K562 (cell line): ENCODE measurements around the gene SYT1. TPM values are rescaled to one million over a fixed set of nuclear protein-coding genes. Genes with fewer than 3 reads are reported as not detected.

Experiments used
- ATAC-seq: fragments of 200-7000 bp; cut with Tn5 transposase; 3 replicates; pipeline ENCODE4 v1.9.1; 2020; ENCODE audit warnings: moderate library complexity
- BruUV-seq: library from RNA; stranded (reverse); fragments of 400-500 nt; replicated peaks from 2 replicates; lab custom pipeline; 2021; lab: Mats Ljungman, UMichigan
- CTCF ChIA-PET: fragments of 300-600 bp; formaldehyde crosslinking; extraction: SDS; loops from one replicate; lab custom pipeline; 2021; ENCODE audit warnings: low intra/inter-chr PET ratio; lab: Yijun Ruan, JAX
- POLR2A ChIA-PET: fragments of 300-600, 350-650 bp; sonication (Branson Sonifier 250); formaldehyde crosslinking; extraction: SDS; loops from one replicate; lab custom pipeline; 2021; ENCODE audit warnings: antibody characterized with exemption, inconsistent platforms; lab: Yijun Ruan, JAX
- DNase-seq, 4 experiments: peaks; one replicate each; pipeline versions ENCODE4 v3.0.0 to v3.0.0-alpha.2; 2011 to 2018; ENCODE audit warnings: low spot score in 3 of 4, mixed read lengths in 3 of 4; ENCODE audit errors: extremely low read depth in 1 of 4
- FAIRE-seq: peaks from 2 replicates; lab custom pipeline; 2011; peaks lifted over from hg19 to GRCh38; lab: Jason Lieb, UNC
- H2AFZ ChIP-seq: 2 replicates; pipeline ENCODE4 v1.6.0; 2011; ENCODE audit warnings: low read depth, low read length, control low read depth, inconsistent platforms
- H3K27ac ChIP-seq: fragments of 200-600 bp; 3 replicates; pipeline ENCODE4 v1.8.0; 2011; ENCODE audit warnings: low read depth, mild to moderate bottlenecking, control low read depth, inconsistent platforms, low read length, moderate library complexity, mixed read lengths; ENCODE audit errors: extremely low read depth
- H3K27me3 ChIP-seq, 2 experiments: fragments of 300-600 bp in 1 of 2; 2 replicates in 1 of 2; 3 replicates in 1 of 2; pipeline versions ENCODE4 v1.6.0 to v1.8.0; 2011; ENCODE audit warnings: inconsistent platforms in 2 of 2, low read length in 2 of 2, mild to moderate bottlenecking in 1 of 2, mixed read lengths in 1 of 2, moderate library complexity in 1 of 2; ENCODE audit not compliant: control insufficient read depth in 2 of 2, insufficient read depth in 2 of 2
- H3K36me3 ChIP-seq: fragments of 300-600 bp; 3 replicates; pipeline ENCODE4 v1.8.0; 2011; ENCODE audit warnings: mild to moderate bottlenecking, low read length, inconsistent platforms; ENCODE audit not compliant: control insufficient read depth, insufficient read depth
- H3K4me1 ChIP-seq, 2 experiments: fragments of 200-600 bp in 1 of 2; replicated peaks in 1 of 2; 2 replicates in 1 of 2; 3 replicates in 1 of 2; pipeline versions ENCODE4 v1.5.1 to v1.8.0; 2011; ENCODE audit warnings: inconsistent platforms in 2 of 2, low read length in 2 of 2, mild to moderate bottlenecking in 1 of 2, mixed read lengths in 1 of 2, moderate library complexity in 1 of 2; ENCODE audit not compliant: control insufficient read depth in 2 of 2, insufficient read depth in 2 of 2
- H3K4me2 ChIP-seq: 2 replicates; pipeline ENCODE4 v1.6.1; 2011; ENCODE audit warnings: low read length, control low read depth, inconsistent platforms, mixed read lengths; ENCODE audit not compliant: insufficient read depth
- H3K4me3 ChIP-seq: fragments of 200-600 bp; sonication (generic), shearing (Covaris generic); 2 replicates; pipeline ENCODE4 v1.5.1; 2016; ENCODE audit warnings: control low read depth, inconsistent platforms
- H3K79me2 ChIP-seq: fragments of 200-600 bp; 3 replicates; pipeline ENCODE4 v1.8.0; 2011; ENCODE audit warnings: low read length, inconsistent platforms; ENCODE audit not compliant: control insufficient read depth, insufficient read depth
- H3K9ac ChIP-seq, 2 experiments: 2 replicates each; pipeline versions ENCODE4 v1.6.0 to v1.6.1; 2011; ENCODE audit warnings: low read depth in 2 of 2, low read length in 2 of 2, control low read depth in 1 of 2, inconsistent platforms in 1 of 2, mild to moderate bottlenecking in 1 of 2, mixed read lengths in 1 of 2; ENCODE audit not compliant: insufficient read depth in 1 of 2
- H3K9me1 ChIP-seq: one replicate; pipeline ENCODE4 v1.6.0; 2011; ENCODE audit warnings: inconsistent platforms, mild to moderate bottlenecking, low read length, moderate library complexity; ENCODE audit not compliant: control insufficient read depth, insufficient read depth
- H3K9me3 ChIP-seq: replicated peaks from 2 replicates; pipeline ENCODE4 v1.5.1; 2011; ENCODE audit warnings: low read depth, low read length, inconsistent platforms; ENCODE audit not compliant: control insufficient read depth, insufficient read depth
- H4K20me1 ChIP-seq: replicated peaks from 2 replicates; pipeline ENCODE4 v1.6.1; 2011; ENCODE audit warnings: low read length, inconsistent platforms, mixed read lengths; ENCODE audit not compliant: control insufficient read depth, insufficient read depth
- BRF2 ChIP-seq: IDR thresholded peaks from 3 replicates; pipeline ENCODE4 v1.6.1; 2011; ENCODE audit warnings: borderline replicate concordance, mild to moderate bottlenecking; ENCODE audit not compliant: insufficient read length, insufficient read depth
- CTBP1 ChIP-seq: fragments of 450-650 bp; IDR thresholded peaks from 2 replicates; pipeline ENCODE4 v1.6.1; 2016; ENCODE audit warnings: borderline replicate concordance
- DACH1 ChIP-seq: fragments of 450-650 bp; IDR thresholded peaks from 2 replicates; pipeline ENCODE4 v1.6.1; 2018; ENCODE audit not compliant: partially characterized antibody
- EP300 ChIP-seq: IDR thresholded peaks from 2 replicates; pipeline ENCODE4 v1.6.1; 2012; ENCODE audit warnings: low read length, improper control_type of control experiment
- IFI16 ChIP-seq: fragments of 250-450 bp; sonication (Bioruptor Pico); IDR thresholded peaks from 2 replicates; pipeline ENCODE4 v2.1.2; 2022; ENCODE audit warnings: mild to moderate bottlenecking, inconsistent platforms
- LCOR ChIP-seq: sonication (generic); formaldehyde crosslinking; IDR thresholded peaks from 2 replicates; pipeline ENCODE4 v1.8.0; 2022; ENCODE audit warnings: mild to moderate bottlenecking, missing genetic modification reagents
- MAFG ChIP-seq: fragments of 450-650 bp; conservative IDR thresholded peaks from 2 replicates; pipeline ENCODE4 v1.6.1; 2016; ENCODE audit warnings: missing genetic modification characterization, missing compliant biosample characterization
- MYC ChIP-seq, 2 experiments: fragments of 250-450 bp in 1 of 2; sonication (Bioruptor Pico) in 1 of 2; IDR thresholded peaks; 2 replicates each; pipeline versions ENCODE4 v1.5.1 to v1.6.1; 2012 to 2021; ENCODE audit warnings: low read depth in 2 of 2, borderline replicate concordance in 1 of 2, improper control_type of control experiment in 1 of 2, low read length in 1 of 2, mild to moderate bottlenecking in 1 of 2, moderate library complexity in 1 of 2
- NFE2L1 ChIP-seq: fragments of 450-650 bp; IDR thresholded peaks from 2 replicates; pipeline ENCODE4 v1.6.1; 2016; ENCODE audit warnings: missing genetic modification characterization, low read depth, mild to moderate bottlenecking, missing compliant biosample characterization, moderate library complexity, borderline replicate concordance
- SMARCB1 ChIP-seq: IDR thresholded peaks from 2 replicates; pipeline ENCODE4 v1.6.1; 2011; ENCODE audit warnings: improper control_type of control experiment, low read depth; ENCODE audit not compliant: insufficient read length
- TEAD2 ChIP-seq: fragments of 450-650 bp; IDR thresholded peaks from 2 replicates; pipeline ENCODE4 v1.6.1; 2016; ENCODE audit warnings: missing genetic modification characterization, control low read depth, missing compliant biosample characterization
- ZC3H11A ChIP-seq: IDR thresholded peaks from 2 replicates; pipeline ENCODE4 v1.6.1; 2012; ENCODE audit warnings: low read depth, low read length, improper control_type of control experiment
- ZKSCAN3 ChIP-seq: fragments of 250-450 bp; sonication (Bioruptor Pico); IDR thresholded peaks from 2 replicates; pipeline ENCODE4 v1.4.0; 2020
- WGBS: fragments of 100-300 bp; shearing (Covaris generic); methylation state at CpG from one replicate; pipeline ENCODE4 v1.1.6; 2016; ENCODE audit warnings: low coverage, mixed read lengths; ENCODE audit not compliant: insufficient coverage; ENCODE audit errors: missing lambda C conversion rate; 5-methylcytosine and 5-hydroxymethylcytosine counted together
- in situ Hi-C: fragments of 300-500 bp; cut with MboI; formaldehyde crosslinking; loops from 4 replicates; pipeline ENCODE4 v1.15.0; 2018; ENCODE audit warnings: inconsistent platforms, mixed read lengths
- intact Hi-C: fragments of 100-400 bp; cut with micrococcal nuclease; formaldehyde crosslinking; loops from 2 replicates; pipeline ENCODE4 v1.14.2; 2022
- polyA plus RNA-seq, 8 experiments: library from polyadenylated mRNA; depleted of rRNA in 4 of 8; stranded (reverse) in 5 of 8; unstranded in 3 of 8; fragments of >200 nt; fragmentation: Nextera tagmentation in 2 of 8; fragmentation: Illumina TruSeq in 1 of 8; extraction: Ambion mirVana in 2 of 8; extraction: Trizol in 1 of 8; gene quantifications; 2 replicates each; pipeline versions ENCODE4 v1.2.1 to v1.2.3, GENCODE V29; 2011 to 2014; ENCODE audit warnings: inconsistent platforms in 1 of 8, missing spikeins in 1 of 8
- total RNA-seq, 7 experiments: library from RNA; depleted of rRNA in 6 of 7; stranded (reverse); fragments of >200 nt in 6 of 7; fragmentation: Illumina TruSeq in 2 of 7; extraction: Trizol in 2 of 7; gene quantifications; 2 replicates each; pipeline versions ENCODE4 v1.2.1 to v1.2.3, GENCODE V29; 2011 to 2021; ENCODE audit warnings: low replicate concordance in 1 of 7

SYT1 gene
- total and polyA plus RNA-seq, 9 of the 15 experiments (the other 6 are each of a cell fraction or from before 2014, with no cell fraction given), result 0.03 to 0.13 (median 0.07) TPM; not detected in 4

GRCh38 chr12:79486154-79486553 lies 621.6 kb downstream of the SYT1 start:
- in situ Hi-C loops, result loop anchor here (5.0 kb wide), 1 partner anchor 34 kb away; no protein-coding TSS in a partner anchor
- CTCF ChIA-PET, result no interaction called here
- FAIRE-seq, result no peak

More at GRCh38 chr12:79486154-79486553, 621.6 kb downstream of the SYT1 start:
- Histone ChIP-seq H3K4me1 (no peaks in the 10 kb centered on the region), H3K79me2 (no peaks in the 10 kb centered on the region), H3K27ac (no peak overlapping the region), H3K4me2 (no peak overlapping the region), H3K9me1 (no peaks in the 10 kb centered on the region), H3K9me3 (no peaks in the 10 kb centered on the region; the same call in 1 of the 2 replicates), H3K27me3 (no peaks in the 10 kb centered on the region)
- POLR2A ChIA-PET, result no interaction called here
- no peak for ATAC-seq
- intact Hi-C loops, result no loop called here
- no TSS peak for BruUV-seq
- TF ChIP-seq BRF2, result no peak
- no peak for TF ChIP-seq CTBP1
- no peak for TF ChIP-seq MYC (IDR thresholded peaks at IDR 0.05; ENCODE audit: low read depth, low read length)
- no peak for TF ChIP-seq MYC (CRISPR knock-in tag; IDR thresholded peaks at IDR 0.05; ENCODE audit: borderline replicate concordance, low read depth)
- no peak for TF ChIP-seq TEAD2 (tag)
- no peak for TF ChIP-seq ZC3H11A
- TF ChIP-seq LCOR (CRISPR knock-in tag), result no peak
- TF ChIP-seq ZKSCAN3, result no peak
- no peak for TF ChIP-seq SMARCB1
- no peak for TF ChIP-seq EP300
- TF ChIP-seq MAFG (tag), result no peak
- TF ChIP-seq DACH1, result no peak
- TF ChIP-seq NFE2L1 (tag), result no peak
- TF ChIP-seq IFI16 (CRISPR knock-in tag), result no peak
- TF ChIP-seq, all 486 proteins: peak for 0
- Histone ChIP-seq H2AFZ (no peak overlapping the region), H3K4me3 (no peak overlapping the region), H4K20me1 (no peaks in the 10 kb centered on the region), H3K9ac (no peak overlapping the region), H3K36me3 (no peaks in the 10 kb centered on the region)
- DNase-seq, result no peak
- WGBS, result 0% methylated on average over 3 of the region's 3 CpGs
